NAMALWA (cell line): ENCODE data around the gene FHIT.

ENCODE experiments used
- DNase-seq: peaks from one replicate; pipeline ENCODE4 v3.0.0-alpha.2; 2015; ENCODE audit warnings: low spot score

FHIT gene

GRCh38 chr3:60160111-60160821, 1091.0 kb downstream of the FHIT start:
- no peak for DNase-seq

- no peak for DNase-seq
These were observed 1093.2 kb downstream of the FHIT start for GRCh38 chr3:60158035-60158434.

- no peak for DNase-seq
These were observed 1097.2 kb downstream of the FHIT start for GRCh38 chr3:60154011-60154410.

- DNase-seq = no peak
These were observed 1097.8 kb downstream of the FHIT start for GRCh38 chr3:60153221-60153999.

GRCh38 chr3:60149501-60149900, 1101.8 kb downstream of the FHIT start:
- no peak for DNase-seq

GRCh38 chr3:60147249-60147950, 1103.9 kb downstream of the FHIT start:
- no peak for DNase-seq

- no peak for DNase-seq
These were observed 1105.1 kb downstream of the FHIT start for GRCh38 chr3:60146121-60146520.

GRCh38 chr3:60144071-60144470, 1107.2 kb downstream of the FHIT start:
- DNase-seq = no peak

- DNase-seq = no peak
These were observed 1109.2 kb downstream of the FHIT start for GRCh38 chr3:60142009-60142408.

GRCh38 chr3:60140160-60140559, 1111.1 kb downstream of the FHIT start:
- DNase-seq = no peak

- no peak for DNase-seq
These were observed 1114.7 kb downstream of the FHIT start for GRCh38 chr3:60136601-60137000.

GRCh38 chr3:60135474-60135873, 1115.8 kb downstream of the FHIT start:
- no peak for DNase-seq

GRCh38 chr3:60133269-60134162, 1117.7 kb downstream of the FHIT start:
- no peak for DNase-seq

- DNase-seq = no peak
These were observed 1119.6 kb downstream of the FHIT start for GRCh38 chr3:60131618-60132017.

GRCh38 chr3:60126511-60127304, 1124.5 kb downstream of the FHIT start:
- no peak for DNase-seq

- no peak for DNase-seq
These were observed 1125.6 kb downstream of the FHIT start for GRCh38 chr3:60125686-60126085.

- DNase-seq = no peak
These were observed 1131.0 kb downstream of the FHIT start for GRCh38 chr3:60120245-60120644.

- no peak for DNase-seq
These were observed 1137.1 kb downstream of the FHIT start for GRCh38 chr3:60114191-60114590.

- no peak for DNase-seq
These were observed 1144.0 kb downstream of the FHIT start for GRCh38 chr3:60107275-60107674.

GRCh38 chr3:60102154-60102553, 1149.1 kb downstream of the FHIT start:
- DNase-seq = no peak

- DNase-seq = no peak
These were observed 1149.6 kb downstream of the FHIT start for GRCh38 chr3:60101621-60102020.
